GM15510 (cell line): ENCODE measurements around the gene FGGY.

ENCODE experiments used
- POLR2A ChIP-seq: IDR thresholded peaks from 3 replicates; pipeline ENCODE4 v1.6.1; 2011; ENCODE audit warnings: borderline replicate concordance; ENCODE audit not compliant: insufficient read length; ENCODE audit errors: extremely low read depth

FGGY gene

DNA sequence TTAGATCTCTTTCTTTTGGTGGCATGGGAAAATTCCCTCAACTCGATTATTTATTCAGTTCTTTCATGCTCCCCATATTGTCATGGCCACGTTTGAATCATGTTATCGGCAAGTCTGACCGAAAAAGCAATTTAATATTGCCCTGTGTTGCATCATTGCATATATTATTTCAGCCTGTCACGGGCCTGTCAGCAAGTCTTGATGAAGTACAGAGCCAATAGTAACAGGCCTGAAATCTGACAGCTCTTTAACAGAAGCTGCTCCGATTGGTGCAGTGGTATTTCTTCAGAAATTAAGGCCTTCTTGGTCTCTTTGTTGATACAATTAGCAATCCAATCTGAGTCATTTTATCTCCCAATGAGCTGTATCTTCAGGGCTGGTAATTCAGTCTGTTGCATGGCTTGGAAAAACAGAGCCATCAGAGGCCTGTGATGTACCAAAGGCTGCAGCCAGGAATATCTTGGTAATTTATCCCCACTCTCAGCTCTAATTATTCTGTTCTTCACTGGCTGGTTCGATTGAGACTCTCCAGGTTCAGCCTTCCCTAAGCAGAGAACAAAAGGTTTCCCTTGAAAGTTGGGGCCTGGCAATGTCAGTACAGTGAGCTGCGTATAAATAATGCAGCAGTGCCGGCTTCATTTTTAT lies 149.5 kb downstream of the FGGY start:
- no peak for TF ChIP-seq POLR2A

- TF ChIP-seq POLR2A = no peak
These were observed 155.1 kb downstream of the FGGY start for GRCh38 chr1:59452026-59452425.

DNA sequence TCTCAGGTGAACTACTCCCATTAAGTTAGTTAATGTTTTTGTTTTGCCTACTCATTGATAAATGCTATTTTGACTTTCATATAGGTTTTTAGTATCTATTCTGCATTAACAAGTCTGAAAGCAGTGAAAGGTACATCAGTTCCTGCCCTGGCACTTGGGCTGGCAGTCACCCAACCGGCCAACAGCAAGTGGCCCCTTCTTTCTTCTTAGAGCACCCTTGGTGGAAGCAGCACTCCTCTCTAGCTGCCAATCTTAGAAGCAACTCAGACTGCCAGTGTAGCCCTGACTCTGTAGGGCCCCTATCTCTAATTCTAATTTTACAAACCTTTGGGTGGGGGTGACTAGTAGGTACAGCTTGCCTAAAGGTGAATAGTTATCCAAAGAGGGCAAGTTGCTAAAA lies 155.7 kb downstream of the FGGY start:
- no peak for TF ChIP-seq POLR2A

DNA sequence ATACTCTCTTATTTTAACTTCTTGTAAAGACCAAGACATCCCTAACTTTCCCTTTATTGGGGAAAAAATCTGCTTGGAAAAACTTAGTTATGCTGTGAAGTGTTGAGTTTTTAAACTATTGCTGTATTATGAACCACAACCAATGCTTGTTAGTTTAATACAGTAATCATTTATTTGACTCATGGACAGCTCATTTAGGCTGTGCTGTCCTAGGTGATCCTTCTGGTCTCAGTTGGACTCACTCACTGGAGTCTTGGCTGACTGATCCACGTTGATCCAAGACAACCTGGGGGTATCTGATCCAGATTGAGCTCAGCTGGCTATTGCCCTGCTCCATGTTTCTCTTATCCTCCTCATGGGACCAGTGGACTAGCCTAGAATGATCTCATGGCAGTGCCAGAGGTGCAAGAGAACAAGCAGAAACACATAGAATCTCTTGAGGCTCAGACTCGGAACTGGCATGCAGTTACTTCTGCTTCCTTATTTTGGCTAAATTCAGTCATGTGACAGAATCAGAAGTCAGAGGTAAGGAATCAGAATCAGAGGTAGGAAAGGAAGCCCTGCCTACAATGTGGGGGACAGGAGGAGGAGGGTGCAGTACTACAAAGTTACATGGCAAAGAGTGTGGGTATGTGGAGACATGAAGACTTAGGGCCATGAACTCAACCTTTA lies 156.5 kb downstream of the FGGY start:
- TF ChIP-seq POLR2A = no peak

- no peak for TF ChIP-seq POLR2A
These were observed 158.3 kb downstream of the FGGY start for GRCh38 chr1:59455206-59455605.

GRCh38 chr1:59457786-59458185 lies 160.9 kb downstream of the FGGY start:
- TF ChIP-seq POLR2A = no peak

- TF ChIP-seq POLR2A = no peak
These were observed 162.0 kb downstream of the FGGY start for GRCh38 chr1:59458884-59459283.

- TF ChIP-seq POLR2A = no peak
These were observed 172.0 kb downstream of the FGGY start for GRCh38 chr1:59468828-59469428.

GRCh38 chr1:59473831-59474230 lies 176.9 kb downstream of the FGGY start:
- no peak for TF ChIP-seq POLR2A

GRCh38 chr1:59474496-59474895 lies 177.6 kb downstream of the FGGY start:
- no peak for TF ChIP-seq POLR2A

- TF ChIP-seq POLR2A = no peak
These were observed 178.8 kb downstream of the FGGY start for GRCh38 chr1:59475737-59476136.

GRCh38 chr1:59477286-59477685 lies 180.4 kb downstream of the FGGY start:
- TF ChIP-seq POLR2A = no peak

- no peak for TF ChIP-seq POLR2A
These were observed 181.0 kb downstream of the FGGY start for GRCh38 chr1:59477867-59478266.

- no peak for TF ChIP-seq POLR2A
These were observed 181.9 kb downstream of the FGGY start for GRCh38 chr1:59478822-59479221.

DNA sequence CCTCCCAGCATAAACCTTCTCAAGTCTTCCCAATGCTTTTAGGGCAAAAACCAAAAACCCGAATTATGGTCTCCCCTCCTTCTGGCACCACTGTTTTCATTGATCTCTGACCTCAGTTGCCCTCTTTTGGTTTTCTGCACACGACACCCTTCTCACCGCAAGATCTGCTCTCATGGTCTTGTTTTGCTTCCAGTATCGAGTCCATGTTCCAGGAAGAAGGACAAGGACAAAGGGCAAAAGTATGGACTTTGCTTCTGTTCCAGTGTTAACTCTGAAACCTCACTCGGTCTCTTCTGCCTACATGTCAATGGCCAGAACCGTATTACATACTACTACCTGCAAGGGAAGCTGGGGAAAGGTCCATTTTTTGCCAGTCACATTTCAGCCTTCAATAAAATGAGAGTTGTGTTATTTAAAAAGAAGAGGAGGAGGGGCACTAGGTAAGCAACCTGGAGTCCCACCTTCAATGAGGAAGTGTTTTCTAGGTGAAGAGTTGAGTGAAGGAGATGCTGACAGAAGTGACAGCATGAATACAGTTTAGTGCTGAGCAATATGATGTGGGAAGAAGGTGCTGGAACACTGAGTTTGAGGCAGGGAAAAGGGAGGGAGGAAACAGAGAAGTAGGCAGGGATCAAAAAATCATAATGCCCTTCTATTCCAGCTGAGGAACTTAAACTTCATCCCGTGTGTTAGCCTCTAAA lies 183.4 kb downstream of the FGGY start:
- TF ChIP-seq POLR2A = no peak

- no peak for TF ChIP-seq POLR2A
These were observed 185.1 kb downstream of the FGGY start for GRCh38 chr1:59481881-59482505.

GRCh38 chr1:59482986-59483385 lies 186.1 kb downstream of the FGGY start:
- no peak for TF ChIP-seq POLR2A
